Measurements from ENCODE around the gene PDE9A.

Gene PDE9A

DNA sequence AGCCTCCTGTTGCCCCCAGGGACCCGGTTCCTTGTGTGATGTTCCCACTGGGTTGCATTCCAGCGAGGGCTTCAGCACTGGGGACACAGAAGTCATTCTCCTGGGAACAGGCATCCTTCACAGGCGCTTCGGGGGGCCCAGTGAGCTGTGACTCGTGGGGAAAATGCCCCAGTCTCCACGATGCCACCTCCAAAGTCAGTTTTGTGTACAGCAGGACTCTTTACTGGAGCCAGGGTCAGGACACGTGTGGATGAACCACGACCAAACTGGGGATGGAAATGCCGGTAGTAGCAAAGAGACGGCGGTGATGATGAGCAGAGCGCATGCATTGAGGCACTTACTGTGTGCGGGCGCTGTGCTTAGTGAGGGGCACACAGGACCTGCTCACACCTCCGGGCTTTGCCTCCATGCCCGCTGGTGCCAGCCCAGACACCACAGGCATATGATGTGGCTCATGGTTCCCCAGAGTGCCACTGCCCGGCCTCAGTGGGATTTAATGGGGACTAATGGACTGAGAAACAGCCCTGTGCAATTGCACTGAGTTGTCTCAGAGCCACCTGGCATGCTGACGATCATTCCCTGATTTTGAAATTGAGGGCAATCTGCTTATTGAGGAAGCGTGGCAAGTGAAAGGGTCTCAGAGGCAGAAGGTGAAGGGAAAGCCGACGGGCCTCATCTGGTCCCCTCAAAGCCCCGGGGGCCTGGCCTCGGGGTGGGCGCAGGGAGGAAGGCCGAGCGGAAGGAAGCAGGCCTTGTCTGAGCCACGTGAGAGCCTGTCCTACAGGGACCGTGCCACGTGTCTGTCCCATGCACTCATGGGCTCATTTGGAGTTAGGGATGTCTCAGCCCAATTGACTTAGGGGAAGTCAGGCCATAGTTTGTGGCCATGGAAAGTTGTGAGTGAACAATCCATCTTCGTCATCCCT lies 91.4 kb downstream of the PDE9A start:
- no peak for DNase-seq

DNA sequence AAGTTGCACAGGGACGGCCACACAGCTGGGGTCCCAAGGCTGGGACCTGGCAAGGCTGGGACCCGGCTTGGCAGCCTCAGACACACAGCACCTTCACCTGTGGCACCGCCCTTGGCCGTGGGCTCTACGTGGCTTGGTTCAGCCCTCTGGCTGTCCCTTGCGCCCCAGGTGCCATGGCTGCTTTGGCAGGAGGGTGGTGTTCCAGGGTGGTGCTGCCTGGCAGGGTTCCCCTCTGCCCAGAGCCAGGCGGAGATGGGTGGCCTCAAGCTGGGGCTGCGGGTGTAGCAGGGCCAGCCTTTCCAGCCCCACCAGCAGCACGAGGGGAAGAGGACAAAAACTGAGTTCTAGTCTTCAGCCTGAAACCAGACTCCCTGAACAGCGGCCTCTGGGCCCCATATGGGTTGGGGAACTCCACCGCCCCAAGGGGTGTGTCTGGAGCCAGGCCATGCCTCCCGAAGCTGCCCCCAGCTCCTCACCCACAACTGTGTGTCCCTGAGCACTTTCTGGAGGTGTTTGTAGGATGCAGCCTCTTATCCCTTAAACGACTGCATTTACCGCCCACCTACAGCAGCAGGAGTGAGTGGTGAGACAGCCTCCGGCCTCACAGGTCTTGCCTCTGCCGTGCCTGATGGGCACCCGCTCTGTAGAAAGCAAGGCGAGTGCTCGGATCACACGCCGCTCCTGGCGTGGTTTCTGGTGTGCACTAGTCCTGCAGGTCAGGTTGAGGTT lies 92.3 kb downstream of the PDE9A start:
- no peak for DNase-seq

DNA sequence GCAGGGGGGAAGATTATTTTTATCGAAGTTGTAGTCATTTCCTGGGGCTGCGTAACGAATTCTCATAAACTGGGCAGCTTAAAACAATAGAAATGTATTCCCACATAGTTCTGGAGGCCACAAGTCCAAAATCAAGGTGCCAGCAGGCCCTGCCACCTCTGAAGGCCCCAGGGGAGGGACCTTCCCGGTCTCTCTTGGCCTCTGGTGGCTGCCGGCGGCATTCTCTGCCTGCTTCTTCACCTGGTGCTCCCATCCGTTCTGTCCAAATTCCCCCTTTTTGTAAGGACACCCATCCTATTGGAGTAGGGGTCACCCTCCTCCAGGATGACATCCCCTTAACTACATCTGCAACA lies 92.8 kb downstream of the PDE9A start:
- no peak for DNase-seq

DNA sequence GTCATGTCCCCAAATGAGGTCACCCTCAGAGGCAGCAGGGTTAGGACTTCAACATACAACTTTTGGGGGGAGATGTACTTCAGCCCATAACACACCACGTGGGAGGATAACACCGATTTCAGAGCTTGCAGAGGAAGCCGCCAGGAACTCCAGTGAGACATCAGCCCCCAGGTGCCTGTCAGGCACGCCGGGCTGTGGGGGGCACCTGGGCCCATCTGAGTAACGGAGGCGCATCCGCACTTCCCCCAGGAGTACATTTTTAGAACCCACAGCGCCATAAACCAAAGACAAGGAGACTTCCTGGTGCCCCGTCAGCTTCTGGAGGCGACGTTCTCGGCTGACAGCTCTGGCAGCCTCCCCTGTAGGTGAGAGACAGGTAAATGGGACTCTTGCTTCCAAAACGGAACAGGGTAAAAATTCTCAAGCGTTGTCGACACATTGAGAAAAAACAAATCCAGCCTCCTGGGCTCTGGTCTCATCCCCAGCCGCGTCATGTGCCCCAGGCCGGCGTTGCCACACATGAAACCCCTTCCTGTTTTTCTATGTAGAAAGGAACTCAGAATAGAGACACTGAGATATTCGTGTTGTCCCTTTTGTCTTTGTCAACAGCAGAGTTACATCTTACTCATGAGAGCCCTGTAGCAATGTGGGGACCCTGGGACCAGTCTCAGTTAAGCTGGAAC lies 93.3 kb downstream of the PDE9A start:
- DNase-seq, result no peak

DNA sequence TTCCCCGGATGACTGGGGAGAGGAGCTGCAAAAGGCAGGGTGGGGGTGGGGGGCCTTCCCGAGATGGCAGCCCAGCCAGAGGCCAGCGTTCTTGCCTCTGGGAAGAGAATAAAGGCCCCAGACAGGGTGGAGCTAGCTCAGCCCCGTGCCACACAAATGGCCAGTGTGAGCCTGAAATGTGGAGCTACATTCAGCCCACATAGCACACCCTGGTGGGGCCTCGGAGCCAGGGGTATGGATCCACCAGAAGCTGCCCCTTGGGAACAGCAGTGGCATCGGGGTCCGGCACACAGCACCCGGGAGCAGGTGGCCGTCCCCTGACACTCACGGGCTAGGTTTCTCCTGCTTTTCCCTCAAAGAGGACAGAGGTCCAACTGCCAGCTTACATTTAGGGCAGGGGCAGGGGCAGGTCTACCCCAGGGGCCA lies 93.9 kb downstream of the PDE9A start:
- no peak for DNase-seq

DNA sequence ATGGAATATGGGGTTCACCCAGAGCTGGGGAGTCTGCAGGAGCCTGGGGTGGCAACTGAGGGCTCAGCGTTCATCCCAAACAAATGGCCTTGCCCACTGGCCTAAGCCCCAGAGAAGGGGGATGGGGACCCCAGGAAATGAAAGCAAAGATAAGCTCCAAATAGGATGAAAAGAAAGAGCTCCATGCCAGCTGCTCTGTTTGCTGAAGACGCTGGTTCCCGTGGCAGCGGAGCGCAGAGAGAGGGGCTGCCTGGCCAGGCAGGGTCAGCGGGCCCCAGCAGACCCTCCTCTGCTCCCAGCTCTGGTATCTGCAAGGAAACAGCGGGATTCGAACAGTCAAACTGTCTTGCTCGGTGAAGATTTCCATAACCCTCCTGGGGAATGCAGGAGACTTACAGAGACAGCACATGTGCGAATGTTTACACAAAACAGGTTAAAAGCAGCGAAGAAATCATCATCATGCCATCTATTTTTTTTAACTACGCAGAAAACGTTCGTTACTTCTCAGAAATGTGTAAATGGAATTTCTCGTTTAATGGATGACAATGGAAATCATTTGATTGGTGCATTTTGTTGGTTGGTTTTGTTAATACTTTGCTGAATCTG lies 94.4 kb downstream of the PDE9A start:
- no peak for DNase-seq

DNA sequence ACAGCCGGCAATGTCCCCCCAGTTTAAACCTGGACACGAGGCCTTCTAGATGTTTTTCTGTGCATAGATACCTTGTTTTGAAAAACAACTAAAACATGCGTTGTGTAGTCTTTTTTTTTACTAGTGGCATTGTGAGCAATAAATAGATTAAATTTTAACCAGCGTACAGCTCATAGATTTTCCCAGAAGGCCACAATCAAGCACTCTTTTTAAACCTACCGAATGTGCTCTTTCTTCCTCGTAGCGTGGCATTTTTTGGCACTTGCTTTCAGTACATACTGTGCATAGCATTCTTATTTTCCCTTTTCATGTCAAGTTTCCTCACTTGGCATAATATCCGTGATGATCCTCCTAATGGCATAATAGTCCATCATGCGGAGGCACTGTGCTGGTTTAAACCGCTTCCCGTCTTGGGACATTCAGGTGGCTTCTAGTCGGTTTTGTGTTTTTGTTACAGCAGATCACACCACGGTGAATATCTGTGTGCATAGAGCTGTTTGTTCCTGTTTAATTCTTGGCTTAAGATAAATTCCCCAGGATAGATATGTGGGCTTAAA lies 95.3 kb downstream of the PDE9A start:
- DNase-seq, result no peak

DNA sequence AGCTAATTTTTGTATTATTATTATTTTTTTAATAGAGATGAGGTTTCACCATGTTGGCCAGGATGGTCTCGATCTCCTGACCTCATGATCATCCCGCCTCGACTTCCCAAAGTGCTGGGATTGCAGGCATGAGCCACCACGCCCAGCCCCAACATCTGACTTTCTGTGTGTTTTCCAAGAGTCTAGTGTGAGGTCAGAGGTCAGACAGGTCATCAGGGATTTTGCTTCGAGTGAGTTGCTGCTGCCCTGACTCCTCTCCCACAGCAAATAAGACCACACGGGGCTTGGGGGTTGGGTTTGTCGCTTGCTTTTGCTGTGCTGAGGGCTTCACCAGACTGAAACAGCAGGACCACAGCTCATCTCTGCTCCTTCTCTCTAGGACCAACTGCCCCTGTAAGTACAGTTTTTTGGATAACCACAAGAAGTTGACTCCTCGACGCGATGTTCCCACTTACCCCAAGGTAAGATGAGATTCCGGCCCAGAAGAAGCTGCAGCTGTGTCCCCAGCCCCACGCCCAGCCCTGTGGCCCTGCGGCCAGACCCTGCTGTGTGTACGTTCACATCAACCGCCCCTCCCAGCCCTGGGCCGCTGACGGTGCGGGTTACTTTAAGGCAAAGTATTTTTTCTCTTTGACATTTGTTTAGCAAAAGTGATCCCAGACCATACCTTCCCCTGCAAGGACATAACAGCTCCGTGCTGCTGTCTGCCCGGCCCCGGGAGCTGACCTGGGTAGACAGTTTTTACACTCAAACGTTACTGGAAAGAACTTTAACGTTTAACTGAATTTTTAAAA lies 97.5 kb downstream of the PDE9A start:
- no peak for DNase-seq

DNA sequence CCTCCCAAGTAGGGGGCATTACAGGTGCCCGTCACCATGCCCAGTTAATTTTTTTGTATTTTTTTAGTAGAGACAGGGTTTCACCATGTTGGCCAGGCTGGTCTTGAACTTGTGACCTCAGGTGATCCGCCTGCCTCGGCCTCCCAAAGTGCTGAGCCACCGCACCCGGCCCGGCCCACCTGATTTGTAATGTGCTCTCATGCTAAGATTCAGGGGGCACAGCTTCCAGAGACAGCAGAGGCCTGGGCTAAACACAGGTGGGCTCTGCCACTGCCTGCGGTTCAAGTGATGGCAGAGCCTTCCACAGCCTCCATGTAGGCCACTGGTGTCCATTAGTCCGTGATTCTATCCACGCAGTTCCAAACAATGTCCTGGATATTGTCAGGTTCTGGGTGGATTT lies 98.4 kb downstream of the PDE9A start:
- no peak for DNase-seq

DNA sequence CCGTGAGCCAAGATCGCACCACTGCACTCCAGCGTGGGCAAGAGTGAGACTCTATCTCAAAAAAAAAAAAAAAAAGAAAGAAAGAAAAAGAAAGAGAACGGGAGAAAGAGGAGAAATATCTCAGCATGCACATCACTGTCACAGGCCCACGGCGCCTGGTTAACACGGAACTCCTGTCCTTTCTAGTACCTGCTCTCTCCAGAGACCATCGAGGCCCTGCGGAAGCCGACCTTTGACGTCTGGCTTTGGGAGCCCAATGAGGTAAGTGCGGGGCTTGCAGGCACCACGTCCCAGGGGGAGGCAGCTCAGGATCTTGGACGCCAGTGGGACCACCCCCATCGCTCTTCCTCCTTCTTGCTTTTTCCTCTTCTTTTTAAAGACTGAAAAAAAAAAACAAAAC lies 100.4 kb downstream of the PDE9A start:
- no peak for DNase-seq

DNA sequence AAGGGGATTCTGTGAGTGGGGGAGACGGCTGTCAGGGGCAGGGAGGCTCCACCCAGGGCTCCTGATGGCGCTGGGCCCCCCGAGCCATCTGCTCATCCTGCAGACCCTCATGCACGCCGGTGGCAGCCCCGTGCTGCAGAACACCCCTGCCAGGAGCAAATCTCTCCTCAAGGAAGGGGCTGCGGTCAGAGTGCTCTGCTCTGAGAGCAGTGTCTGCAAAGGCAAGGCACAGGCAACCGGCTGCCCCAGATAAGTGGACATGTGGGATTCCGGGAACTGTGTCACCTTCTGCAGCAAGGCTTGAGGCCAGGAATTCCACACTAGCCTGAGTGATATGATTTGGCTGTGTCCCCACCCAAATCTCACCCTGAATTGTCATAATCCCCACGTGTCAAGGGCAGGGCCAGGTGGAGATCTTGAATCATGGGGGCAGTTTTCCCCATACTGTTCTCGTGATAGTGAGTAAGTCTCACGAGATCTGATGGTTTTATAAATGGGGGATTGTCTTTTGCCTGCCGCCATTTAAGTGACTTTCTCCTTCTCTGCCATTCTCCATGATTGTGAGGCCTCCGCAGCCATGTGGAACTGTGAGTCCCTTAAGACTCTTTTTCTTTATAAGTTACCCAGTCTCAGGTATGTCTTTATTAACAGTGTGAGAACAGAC lies 101.0 kb downstream of the PDE9A start:
- no peak for DNase-seq

DNA sequence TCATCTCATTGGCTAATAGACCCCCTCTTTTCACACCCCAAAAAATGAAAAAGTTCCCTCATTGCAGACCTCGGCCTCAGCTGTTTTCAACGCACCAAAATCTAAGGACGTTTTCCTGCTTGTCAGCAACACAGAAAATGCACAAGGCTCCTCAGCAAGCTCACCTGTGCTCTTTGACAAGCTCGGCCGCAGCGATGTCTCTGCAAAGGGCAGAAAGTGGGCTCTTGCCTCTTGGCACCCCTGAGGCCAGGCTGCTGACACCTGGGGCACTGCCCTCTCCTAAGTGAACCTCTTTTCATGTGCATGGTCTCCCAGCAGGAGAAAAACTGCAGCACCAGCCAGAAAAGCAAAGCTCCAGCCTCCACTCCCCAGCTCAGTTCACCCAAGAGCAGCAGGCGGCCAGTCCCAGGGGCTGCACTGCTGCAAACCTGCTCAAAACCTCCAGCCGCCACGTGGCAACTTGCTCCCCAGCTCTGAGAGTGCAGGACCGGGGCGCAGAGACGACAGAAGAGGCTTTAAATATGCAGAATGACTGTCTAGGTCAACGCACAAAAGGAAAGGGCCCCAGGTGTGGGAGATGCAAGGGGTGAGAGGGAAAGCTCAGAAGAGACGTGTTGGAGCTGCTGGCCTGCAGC lies 101.7 kb downstream of the PDE9A start:
- no peak for DNase-seq

DNA sequence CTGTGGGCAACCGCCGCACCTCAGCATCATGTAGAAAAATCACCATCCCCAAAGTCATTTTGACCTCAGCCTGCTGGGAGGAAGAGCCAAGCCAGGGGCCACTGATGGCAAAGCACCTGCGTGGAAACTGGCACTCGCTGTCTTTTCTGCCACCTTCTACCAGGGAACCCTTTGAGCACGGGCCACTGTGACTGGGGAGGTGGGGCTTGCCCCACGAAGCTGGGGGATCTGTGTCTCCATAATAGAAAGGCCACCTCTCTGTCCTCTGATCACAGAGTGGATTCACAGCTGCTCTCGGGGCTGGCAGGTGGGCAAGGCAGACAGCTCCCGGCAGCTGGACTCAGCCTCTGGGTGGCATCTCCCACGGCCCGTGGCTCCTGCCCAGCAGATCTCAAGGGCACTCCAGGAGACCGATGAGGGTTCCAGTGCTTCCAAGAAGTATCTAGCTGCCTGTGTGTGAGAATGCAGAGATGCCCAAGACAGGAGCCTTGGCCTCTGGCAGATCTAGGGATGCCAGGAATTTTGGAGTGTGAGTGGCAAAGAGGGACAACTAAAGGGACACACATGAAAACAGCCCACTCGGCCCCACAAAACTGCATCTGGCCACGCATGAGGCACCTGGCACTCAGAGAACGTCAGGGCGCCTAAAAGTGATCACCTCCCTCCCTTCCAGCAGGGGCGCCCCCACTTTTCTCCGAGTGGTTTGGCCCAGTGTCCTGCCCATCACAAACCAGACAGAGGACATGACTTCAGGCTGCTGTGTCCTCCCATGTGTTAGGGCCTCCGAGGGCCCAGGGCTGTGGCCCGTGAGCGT lies 102.6 kb downstream of the PDE9A start:
- DNase-seq, result no peak

DNA sequence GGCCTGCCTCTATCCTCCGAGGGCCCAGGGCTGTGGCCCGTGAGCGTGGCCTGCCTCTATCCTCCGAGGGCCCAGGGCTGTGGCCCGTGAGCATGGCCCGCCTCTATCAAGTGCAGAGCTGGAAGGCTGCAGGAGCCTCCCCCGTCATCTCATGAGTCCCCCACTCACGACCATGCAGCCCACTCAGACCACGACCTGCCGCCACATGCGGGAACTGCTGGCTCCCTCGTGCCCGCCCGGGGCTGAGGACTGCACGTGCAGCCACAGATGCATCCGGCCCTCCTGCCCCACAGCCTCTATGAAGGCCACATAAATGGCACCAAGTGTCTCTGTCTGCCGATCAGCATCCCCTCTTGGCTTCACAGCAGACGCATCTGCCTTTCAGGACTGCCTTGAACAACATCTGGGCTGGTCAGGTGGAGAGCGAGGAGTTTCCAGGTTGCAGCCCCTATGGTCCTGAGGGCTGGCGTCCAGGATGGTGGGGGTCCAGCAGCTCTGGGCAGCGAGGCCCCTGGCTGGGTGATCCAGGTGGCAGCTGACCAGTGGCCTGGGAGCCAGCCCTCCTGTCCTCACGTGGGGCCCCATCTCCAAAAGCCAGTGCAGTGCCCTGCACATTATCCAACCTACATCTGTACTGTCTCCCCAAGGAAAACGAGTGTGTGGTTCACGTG lies 103.3 kb downstream of the PDE9A start:
- DNase-seq, result no peak

DNA sequence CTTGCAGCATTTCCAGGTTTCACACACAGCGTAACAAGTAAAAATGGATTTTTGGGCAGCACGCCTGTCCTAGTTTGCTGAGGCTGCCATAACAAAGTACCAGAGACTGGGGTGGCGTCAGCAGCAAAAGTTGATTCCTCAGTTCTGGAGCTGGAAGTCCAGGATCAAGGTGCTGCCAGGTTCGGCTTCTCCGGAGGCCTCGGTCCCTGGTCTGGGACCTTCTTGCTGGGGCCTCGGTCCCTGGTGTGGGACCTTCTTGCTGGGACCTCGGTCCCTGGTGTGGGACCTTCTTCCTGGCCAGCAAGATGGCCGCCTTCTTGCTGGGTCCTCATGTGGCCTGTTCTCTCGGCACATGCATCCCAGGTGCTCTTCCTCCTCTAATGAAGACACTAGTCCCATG lies 104.0 kb downstream of the PDE9A start:
- no peak for DNase-seq

DNA sequence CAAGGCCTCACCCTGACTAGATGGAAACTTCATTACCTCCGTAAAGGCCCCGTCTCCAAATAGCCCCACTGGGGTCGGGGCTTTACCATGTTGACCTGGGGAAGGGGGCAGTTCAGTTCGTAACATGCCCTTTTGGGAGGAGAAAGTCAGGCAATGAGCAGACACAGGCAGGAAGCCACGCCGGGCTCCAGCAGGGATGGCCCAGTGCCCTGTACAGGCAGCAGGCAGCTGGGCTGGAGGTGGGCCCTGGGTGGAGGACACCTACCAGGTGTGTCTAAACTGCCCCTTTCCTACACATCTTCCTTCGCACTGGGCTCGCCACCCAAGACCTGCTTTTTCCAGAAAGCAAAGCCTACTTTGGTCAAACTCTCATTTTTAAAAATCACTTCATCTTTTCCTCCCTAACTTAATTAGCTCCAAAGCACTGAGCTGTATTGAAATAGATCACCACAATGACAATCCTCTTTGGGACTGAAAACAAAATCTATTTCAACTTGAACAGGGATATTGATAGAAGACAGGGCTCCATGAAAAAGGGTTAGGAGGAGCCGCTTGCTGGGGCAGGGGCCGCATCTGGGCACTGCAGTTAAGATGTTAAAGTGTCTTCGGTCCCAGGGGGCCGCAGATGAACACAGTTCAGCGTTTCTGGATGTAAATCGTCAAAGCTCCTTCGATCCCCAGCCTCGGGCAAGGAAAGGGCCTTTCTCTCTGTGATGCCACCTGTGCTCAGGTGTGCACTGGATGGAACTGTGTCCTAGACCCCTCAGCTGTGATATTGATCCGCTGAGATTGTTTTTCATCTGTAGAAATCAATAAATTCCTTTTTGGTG lies 104.6 kb downstream of the PDE9A start:
- no peak for DNase-seq

DNA sequence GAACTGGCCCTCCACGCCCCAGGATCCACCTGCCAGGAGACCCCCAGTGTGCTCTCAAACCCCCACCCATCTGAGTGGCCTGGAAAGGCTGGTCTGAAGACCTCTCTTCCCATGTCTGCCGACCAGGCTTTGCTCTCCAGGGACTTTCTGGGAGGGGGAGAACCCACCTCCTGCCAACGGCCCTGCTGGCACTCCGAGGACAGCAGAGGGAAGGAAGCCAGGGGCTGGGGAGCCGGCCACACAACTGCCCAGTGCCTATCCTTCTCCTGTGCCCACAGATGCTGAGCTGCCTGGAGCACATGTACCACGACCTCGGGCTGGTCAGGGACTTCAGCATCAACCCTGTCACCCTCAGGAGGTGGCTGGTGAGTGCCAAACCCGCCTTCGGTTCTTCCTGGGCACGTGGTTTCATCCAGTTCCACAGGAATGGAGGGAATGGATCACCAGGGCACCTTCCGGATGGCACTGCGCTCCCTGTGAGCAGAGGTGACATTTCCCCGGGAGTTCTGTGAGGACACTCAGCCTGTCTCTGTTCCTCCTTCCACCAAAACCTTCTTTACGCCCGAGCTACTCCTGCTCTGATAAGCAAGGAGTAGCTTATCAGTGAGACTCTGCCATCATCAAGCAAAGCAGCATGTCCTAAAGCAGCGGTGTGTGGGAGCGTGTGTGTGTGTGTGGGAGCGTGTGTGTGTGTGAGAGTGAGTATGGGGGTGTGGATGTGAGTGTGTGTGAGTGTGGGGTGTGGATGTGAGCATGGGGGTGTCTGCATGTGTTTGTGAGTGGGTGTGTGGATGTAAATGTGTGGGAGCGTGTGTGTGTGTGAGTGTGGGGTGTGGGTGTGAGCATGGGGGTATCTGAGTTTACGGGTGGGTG lies 105.5 kb downstream of the PDE9A start:
- DNase-seq, result no peak

DNA sequence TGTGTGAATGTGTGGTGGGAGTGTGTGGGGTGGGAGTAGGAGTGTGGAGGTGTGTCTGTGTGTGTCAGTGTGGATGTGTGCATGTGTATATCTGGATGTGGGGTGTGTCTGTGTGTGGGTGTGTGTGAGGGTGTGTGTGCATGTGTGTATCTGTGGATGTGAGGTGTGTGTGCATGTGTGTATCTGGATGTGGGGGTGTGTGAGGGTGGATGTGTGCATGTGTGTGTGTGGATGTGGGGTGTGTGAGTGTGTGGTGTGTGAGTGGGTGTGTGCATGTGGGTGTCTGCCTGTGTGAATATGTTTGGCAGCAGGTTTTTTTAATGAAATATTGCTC lies 106.1 kb downstream of the PDE9A start:
- no peak for DNase-seq

Data from T1000 (cell line).